Measurements from ENCODE around the gene SPG7. TPM values are rescaled to one million over a fixed set of nuclear protein-coding genes. Genes with fewer than 3 reads are reported as not detected.

Gene SPG7
- 122 and 240 TPM in 2 replicates for total RNA-seq (ENCODE audit: low replicate concordance)

- H3K4me3 ChIP-seq = peak within 1 kb of the TSS; percentile 99
- peaks cover 43% of the 10 kb centered on the region for H3K79me2 ChIP-seq (ENCODE audit: low read depth)
- H3K9ac ChIP-seq = peak within 1 kb of the TSS; percentile 99
- Mint-ChIP-seq H3K27ac (peak within 1 kb of the TSS; percentile 76), H3K4me3 (peak within 1 kb of the TSS; percentile 94), H3K36me3 (peaks cover 6% of the 10 kb centered on the region), H3K27me3 (ENCODE audit: insufficient read depth, low read depth) (peaks cover 2% of the 10 kb centered on the region), H3K4me1 (peaks cover 24% of the 10 kb centered on the region), H3K9me3 (no peaks in the 10 kb centered on the region)
- peaks cover 14% of the 10 kb centered on the region for H3F3A ChIP-seq (ENCODE audit: low read depth)
- no peaks in the 10 kb centered on the region for H3K36me3 ChIP-seq
- no peaks in the 10 kb centered on the region for H3K9me3 ChIP-seq (ENCODE audit: low read depth)
- DNase-seq (ENCODE audit: low spot score) = peak; percentile 96
- H4K20me1 ChIP-seq (ENCODE audit: low read depth) = peaks cover 39% of the 10 kb centered on the region
- H3K4me1 ChIP-seq = peaks cover 13% of the 10 kb centered on the region
- peak within 1 kb of the TSS; percentile 88 for H3K4me2 ChIP-seq
- peaks cover 7% of the 10 kb centered on the region for H3K27me3 ChIP-seq
- no peak for TF ChIP-seq CTCF (IDR thresholded peaks at IDR 0.05)
- no peak for TF ChIP-seq EZH2phosphoT487 (IDR thresholded peaks at IDR 0.05)
- TF ChIP-seq EZH2 (IDR thresholded peaks at IDR 0.05) = no peak
- H2AFZ ChIP-seq (replicated peaks) = peak within 1 kb of the TSS; percentile 91
- H3K27ac ChIP-seq = peak within 1 kb of the TSS; percentile 72
Observed at GRCh38 chr16:89507834-89508590, at the start of gene SPG7. TSS of gene SPG7 (plus strand) at chr16:89508403. CDS start at chr16:89508418, 15 bp downstream.

- Histone ChIP-seq H3K4me1 (no peaks in the 10 kb centered on the region), H2AFZ (replicated peaks) (no peak overlapping the region), H3K27ac (no peak overlapping the region), H3K27me3 (no peaks in the 10 kb centered on the region), H3F3A (ENCODE audit: low read depth) (peaks cover 8% of the 10 kb centered on the region), H3K4me3 (no peak overlapping the region), H4K20me1 (ENCODE audit: low read depth) (peaks cover 46% of the 10 kb centered on the region), H3K9ac (no peak overlapping the region), H3K36me3 (no peaks in the 10 kb centered on the region), H3K79me2 (ENCODE audit: low read depth) (peaks cover 95% of the 10 kb centered on the region), H3K9me3 (ENCODE audit: low read depth) (no peaks in the 10 kb centered on the region), H3K4me2 (no peak overlapping the region)
- no peak overlapping the region for H3K27ac Mint-ChIP-seq
- no peak for TF ChIP-seq CTCF (IDR thresholded peaks at IDR 0.05)
- no peak for TF ChIP-seq EZH2 (IDR thresholded peaks at IDR 0.05)
- no peak for DNase-seq (ENCODE audit: low spot score)
- H3K4me1 Mint-ChIP-seq = peaks cover 11% of the 10 kb centered on the region
- peaks cover 39% of the 10 kb centered on the region for H3K9me3 Mint-ChIP-seq
- H3K36me3 Mint-ChIP-seq = peaks cover 41% of the 10 kb centered on the region
- peaks cover 7% of the 10 kb centered on the region for H3K27me3 Mint-ChIP-seq (ENCODE audit: insufficient read depth, low read depth)
- no peak overlapping the region for H3K4me3 Mint-ChIP-seq
Observed at GRCh38 chr16:89458551-89458950, 49.7 kb upstream of the SPG7 start.

- Histone ChIP-seq H4K20me1 (ENCODE audit: low read depth) (peaks cover 46% of the 10 kb centered on the region), H3K9me3 (ENCODE audit: low read depth) (no peaks in the 10 kb centered on the region), H3K4me2 (no peak overlapping the region), H3F3A (ENCODE audit: low read depth) (peaks cover 11% of the 10 kb centered on the region), H3K27me3 (no peaks in the 10 kb centered on the region), H2AFZ (replicated peaks) (no peak overlapping the region), H3K79me2 (ENCODE audit: low read depth) (peaks cover 95% of the 10 kb centered on the region), H3K27ac (no peak overlapping the region), H3K36me3 (no peaks in the 10 kb centered on the region), H3K4me3 (no peak overlapping the region), H3K9ac (no peak overlapping the region), H3K4me1 (no peaks in the 10 kb centered on the region)
- H3K9me3 Mint-ChIP-seq = peaks cover 43% of the 10 kb centered on the region
- H3K4me3 Mint-ChIP-seq = no peak overlapping the region
- no peak overlapping the region for H3K27ac Mint-ChIP-seq
- peaks cover 5% of the 10 kb centered on the region for H3K27me3 Mint-ChIP-seq (ENCODE audit: insufficient read depth, low read depth)
- peaks cover 7% of the 10 kb centered on the region for H3K4me1 Mint-ChIP-seq
- DNase-seq (ENCODE audit: low spot score) = no peak
- TF ChIP-seq EZH2phosphoT487 (IDR thresholded peaks at IDR 0.05) (no peak), CTCF (IDR thresholded peaks at IDR 0.05) (no peak), EZH2 (IDR thresholded peaks at IDR 0.05) (no peak)
- peaks cover 41% of the 10 kb centered on the region for H3K36me3 Mint-ChIP-seq
Observed at GRCh38 chr16:89458967-89459366, 49.2 kb upstream of the SPG7 start.
